DOHH2 (cell line): ENCODE measurements around the gene LRRC75B.

Source experiments
- CTCF ChIP-seq: fragments of 200-600 bp; sonication (generic); IDR thresholded peaks from one replicate; pipeline ENCODE4 v1.5.1; 2014; ENCODE audit warnings: antibody characterized with exemption, mild to moderate bottlenecking, low read depth, low read length; ENCODE audit not compliant: poor library complexity, severe bottlenecking
- EZH2phosphoT487 ChIP-seq: fragments of 200-600 bp; sonication (generic); IDR thresholded peaks from 2 replicates; pipeline ENCODE4 v1.6.1; 2017; ENCODE audit warnings: borderline replicate concordance, mild to moderate bottlenecking, antibody characterized with exemption, low read length, moderate library complexity, mixed read lengths

GRCh38 chr22:24553597-24554312 lies 39.1 kb downstream of the LRRC75B start:
- TF ChIP-seq CTCF (no peak), EZH2phosphoT487 (no peak)
